HepG2 (cell line): ENCODE measurements around the gene MYBPC2.

Experiments
- FOXJ3 ChIP-seq: sonication (generic); formaldehyde crosslinking; IDR thresholded peaks from 2 replicates; pipeline ENCODE4 v1.4.0; 2020; ENCODE audit warnings: missing genetic modification reagents, mild to moderate bottlenecking, borderline replicate concordance
- POLR2A ChIP-seq, 2 experiments: IDR thresholded peaks; 2 replicates each; pipeline ENCODE4 v1.6.1; 2011; ENCODE audit warnings: low read depth in 2 of 2, low read length in 2 of 2, mild to moderate bottlenecking in 1 of 2, moderate library complexity in 1 of 2; ENCODE audit not compliant: insufficient read depth in 1 of 2

- TF ChIP-seq POLR2A (IDR thresholded peaks at IDR 0.05; ENCODE audit: insufficient read depth in 1 of 2, low read depth in 2 of 2, low read length in 2 of 2) (no peak), FOXJ3 (CRISPR knock-in tag) (no peak)
Observed at GRCh38 chr19:50387176-50387867, 45.4 kb upstream of the MYBPC2 start.
